Endothelial cell of umbilical vein (primary cell): Measurements from ENCODE around the gene AP1B1. TPM values are rescaled to one million over a fixed set of nuclear protein-coding genes. Genes with fewer than 3 reads are reported as not detected.

ENCODE experiments used
- BruUV-seq: library from RNA; stranded (reverse); fragments of 400-500 nt; replicated peaks from 2 replicates; lab custom pipeline; 2021; lab: Mats Ljungman, UMichigan
- CTCF ChIA-PET: fragments of 300-600, 350-600 bp; sonication (Branson Sonifier 250); formaldehyde crosslinking; loops from one replicate; lab custom pipeline; 2021; ENCODE audit warnings: antibody characterized with exemption, inconsistent platforms; lab: Charles Lee
- POLR2A ChIA-PET: fragments of 300-600, 350-600 bp; sonication (Branson Sonifier 250); formaldehyde crosslinking; loops from one replicate; lab custom pipeline; 2021; ENCODE audit warnings: antibody characterized with exemption, inconsistent platforms; lab: Charles Lee
- DNase-seq: peaks from one replicate; pipeline ENCODE4 v3.0.0-alpha.2; 2011; ENCODE audit warnings: low read depth, low spot score
- FAIRE-seq: peaks from 2 replicates; lab custom pipeline; 2011; peaks lifted over from hg19 to GRCh38; lab: Jason Lieb, UNC
- H2AFZ ChIP-seq: 2 replicates; pipeline ENCODE4 v1.6.0; 2012; ENCODE audit warnings: low read depth, low read length, control low read depth, inconsistent platforms
- H3K27ac ChIP-seq: 2 replicates; pipeline ENCODE4 v1.5.1; 2011; ENCODE audit warnings: low read depth, mild to moderate bottlenecking, control low read depth, low read length, moderate library complexity; ENCODE audit not compliant: insufficient read depth
- H3K27me3 ChIP-seq, 2 experiments: 2 replicates each; pipeline versions ENCODE4 v1.6.0 to v1.6.1; 2011; ENCODE audit warnings: low read length in 2 of 2, mixed read lengths in 1 of 2; ENCODE audit not compliant: control insufficient read depth in 2 of 2, insufficient read depth in 2 of 2
- H3K36me3 ChIP-seq, 2 experiments: 2 replicates in 1 of 2; 3 replicates in 1 of 2; pipeline ENCODE4 v1.5.1; 2011; ENCODE audit warnings: low read length in 2 of 2, mild to moderate bottlenecking in 1 of 2, moderate library complexity in 1 of 2; ENCODE audit not compliant: control insufficient read depth in 2 of 2, insufficient read depth in 2 of 2; ENCODE audit errors: extremely low read depth in 1 of 2
- H3K4me1 ChIP-seq: 3 replicates; pipeline ENCODE4 v1.5.1; 2011; ENCODE audit warnings: mild to moderate bottlenecking, low read length; ENCODE audit not compliant: control insufficient read depth, insufficient read depth; ENCODE audit errors: extremely low read depth
- H3K4me2 ChIP-seq: 2 replicates; pipeline ENCODE4 v1.6.1; 2011; ENCODE audit warnings: low read length, control low read depth, mixed read lengths; ENCODE audit not compliant: insufficient read depth
- H3K4me3 ChIP-seq, 3 experiments: fragments of 200-600 bp in 1 of 3; sonication (generic), shearing (Covaris generic) in 1 of 3; replicated peaks in 1 of 3; 2 replicates each; pipeline ENCODE4 v1.5.1; 2011 to 2016; ENCODE audit warnings: control low read depth in 3 of 3, low read length in 3 of 3, mild to moderate bottlenecking in 2 of 3, inconsistent platforms in 1 of 3, low read depth in 1 of 3, moderate library complexity in 1 of 3; ENCODE audit not compliant: insufficient read depth in 1 of 3
- H3K79me2 ChIP-seq: 2 replicates; pipeline ENCODE4 v1.6.0; 2012; ENCODE audit warnings: low read length, inconsistent platforms; ENCODE audit not compliant: control insufficient read depth, insufficient read depth
- H3K9ac ChIP-seq: replicated peaks from 2 replicates; pipeline ENCODE3; 2011; ENCODE audit warnings: low read length, control low read depth; ENCODE audit not compliant: insufficient read depth; ENCODE audit errors: extremely low read depth
- H3K9me1 ChIP-seq: replicated peaks from 3 replicates; pipeline ENCODE4 v1.6.0; 2011; ENCODE audit warnings: mild to moderate bottlenecking, low read length; ENCODE audit not compliant: control insufficient read depth, insufficient read depth; ENCODE audit errors: extremely low read depth
- H3K9me3 ChIP-seq: replicated peaks from 2 replicates; pipeline ENCODE4 v1.5.1; 2012; ENCODE audit warnings: low read length, inconsistent platforms; ENCODE audit not compliant: control insufficient read depth, insufficient read depth
- H4K20me1 ChIP-seq: replicated peaks from 2 replicates; pipeline ENCODE3; 2011; ENCODE audit warnings: mild to moderate bottlenecking, low read length; ENCODE audit not compliant: control insufficient read depth, insufficient read depth; ENCODE audit errors: extremely low read depth
- CTCF ChIP-seq, 2 donors: IDR thresholded peaks; 1 replicate in 1 of 2; 2 replicates in 1 of 2; pipeline ENCODE4 v1.5.1; 2011; ENCODE audit warnings: low read length in 2 of 2, mild to moderate bottlenecking in 2 of 2, moderate library complexity in 2 of 2, control low read depth in 1 of 2, inconsistent platforms in 1 of 2, low read depth in 1 of 2; ENCODE audit not compliant: insufficient read depth in 1 of 2; ENCODE audit errors: extremely low read depth in 1 of 2
- EZH2 ChIP-seq: IDR thresholded peaks from 2 replicates; pipeline ENCODE4 v1.6.1; 2012; ENCODE audit warnings: borderline replicate concordance, low read depth, mild to moderate bottlenecking, moderate library complexity, low read length, inconsistent platforms; ENCODE audit not compliant: severe bottlenecking
- FOS ChIP-seq: IDR thresholded peaks from 2 replicates; pipeline ENCODE4 v1.6.1; 2011; ENCODE audit warnings: mild to moderate bottlenecking, low read length, moderate library complexity, borderline replicate concordance; ENCODE audit not compliant: insufficient read depth
- GATA2 ChIP-seq: IDR thresholded peaks from 2 replicates; pipeline ENCODE4 v1.7.0; 2011; ENCODE audit warnings: low read depth, mild to moderate bottlenecking, moderate library complexity, mixed read lengths, low read length; ENCODE audit not compliant: insufficient read length, insufficient read depth
- JUN ChIP-seq: IDR thresholded peaks from 2 replicates; pipeline ENCODE4 v1.6.1; 2011; ENCODE audit warnings: borderline replicate concordance, low read depth; ENCODE audit not compliant: insufficient read length, insufficient read depth
- MYC ChIP-seq: IDR thresholded peaks from one replicate; pipeline ENCODE4 v1.6.1; 2011; ENCODE audit warnings: mild to moderate bottlenecking, low read depth, low read length
- POLR2A ChIP-seq: IDR thresholded peaks from 2 replicates; pipeline ENCODE4 v1.6.1; 2012; ENCODE audit warnings: low read depth, mild to moderate bottlenecking, control low read depth, low read length
- POLR2AphosphoS5 ChIP-seq: IDR thresholded peaks from 2 replicates; pipeline ENCODE4 v1.6.1; 2012; ENCODE audit warnings: low read depth, mild to moderate bottlenecking, control low read depth, low read length, moderate library complexity; ENCODE audit not compliant: insufficient read depth
- dilution Hi-C: fragments of 300-500 bp; cut with MboI; formaldehyde crosslinking; loops from one replicate; pipeline ENCODE4 v1.15.0; 2019; ENCODE audit warnings: low sequenced_read_pairs; ENCODE audit not compliant: extremely low pct_ligation_motif_present
- intact Hi-C: fragments of 100-400 bp; cut with micrococcal nuclease; formaldehyde crosslinking; loops from one replicate; pipeline ENCODE4 v1.10.0; 2022
- polyA plus RNA-seq, 4 experiments: library from polyadenylated mRNA; depleted of rRNA in 3 of 4; stranded (reverse) in 3 of 4; unstranded in 1 of 4; fragments of >200 nt; gene quantifications; 2 replicates each; pipeline versions ENCODE4 v1.2.1 to v1.2.3, GENCODE V29; 2011 to 2012; ENCODE audit warnings: missing spikeins in 1 of 4
- total RNA-seq: library from RNA; stranded (reverse); gene quantifications from 2 replicates; pipeline ENCODE4 v1.2.3, GENCODE V29; 2021
- TF ChIP-seq, protein P1 (sequence below): IDR thresholded peaks from 2 replicates; pipeline ENCODE4 v1.6.1; 2011; ENCODE audit not compliant: insufficient read depth, insufficient read length

AP1B1 gene
- total and polyA plus RNA-seq, 2 donors (not counting 3 experiments of a cell fraction or from before 2014, with no cell fraction given): 107 to 131 TPM

- Histone ChIP-seq H2AFZ (no peak overlapping the region), H3K27me3 (no peaks in the 10 kb centered on the region), H3K9me3 (no peaks in the 10 kb centered on the region), H3K4me3 (no peak overlapping the region), H3K4me1 (peaks cover 30% of the 10 kb centered on the region), H3K9me1 (no peaks in the 10 kb centered on the region), H4K20me1 (no peaks in the 10 kb centered on the region), H3K79me2 (peaks cover 39% of the 10 kb centered on the region), H3K4me2 (no peak overlapping the region), H3K27ac (no peak overlapping the region), H3K36me3 (peaks cover 0 to 3% of the 10 kb centered on the region in 2 experiments), H3K9ac (no peak overlapping the region)
- no peak for DNase-seq
- ChIA-PET CTCF (no interaction called here), POLR2A (no interaction called here)
- TF ChIP-seq CTCF (IDR thresholded peaks at IDR 0.05; ENCODE audit: extremely low read depth in 1 of 2, insufficient read depth in 1 of 2, low read depth in 1 of 2, low read length in 2 of 2): no peak
- TF ChIP-seq POLR2AphosphoS5: no peak
- TF ChIP-seq FOS: no peak
- no peak for TF ChIP-seq JUN
- no peak for TF ChIP-seq EZH2
- no peak for TF ChIP-seq MYC
- TF ChIP-seq, protein P1, sequence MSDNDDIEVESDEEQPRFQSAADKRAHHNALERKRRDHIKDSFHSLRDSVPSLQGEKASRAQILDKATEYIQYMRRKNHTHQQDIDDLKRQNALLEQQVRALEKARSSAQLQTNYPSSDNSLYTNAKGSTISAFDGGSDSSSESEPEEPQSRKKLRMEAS: no peak
- TF ChIP-seq POLR2A: no peak
- no peak for TF ChIP-seq GATA2
- dilution Hi-C loops (no loop called here), intact Hi-C loops (loop anchor here (10.0 kb wide), 1 partner anchor 1038 kb away; the partner anchor contains the start of gene MTFP1)
- no peak for FAIRE-seq
- no TSS peak for BruUV-seq
These were observed 1.7 kb downstream of the AP1B1 start for GRCh38 chr22:29386708-29387107.
